Measurements from ENCODE around the gene DCHS1.

Gene DCHS1

DNA sequence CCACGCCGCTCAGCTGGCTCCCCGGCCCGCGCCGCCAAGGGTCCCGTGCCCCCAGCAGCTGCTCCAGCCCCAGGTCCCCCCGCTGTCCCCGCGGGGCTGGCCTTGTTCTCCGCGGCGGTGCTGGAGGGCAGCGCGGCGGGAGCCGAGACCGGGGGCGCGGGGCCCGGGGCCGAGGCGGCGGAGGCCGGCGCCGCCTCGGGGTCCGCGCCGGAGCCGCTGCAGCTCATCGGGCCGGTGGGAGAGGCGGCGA, 43.7 kb downstream of the DCHS1 start:
- DNase-seq: no peak

- no peak for DNase-seq
Measured at GRCh38 chr11:6611092-6611962, 44.3 kb downstream of the DCHS1 start.

GRCh38 chr11:6610591-6610990, 45.0 kb downstream of the DCHS1 start:
- DNase-seq: no peak

DNA sequence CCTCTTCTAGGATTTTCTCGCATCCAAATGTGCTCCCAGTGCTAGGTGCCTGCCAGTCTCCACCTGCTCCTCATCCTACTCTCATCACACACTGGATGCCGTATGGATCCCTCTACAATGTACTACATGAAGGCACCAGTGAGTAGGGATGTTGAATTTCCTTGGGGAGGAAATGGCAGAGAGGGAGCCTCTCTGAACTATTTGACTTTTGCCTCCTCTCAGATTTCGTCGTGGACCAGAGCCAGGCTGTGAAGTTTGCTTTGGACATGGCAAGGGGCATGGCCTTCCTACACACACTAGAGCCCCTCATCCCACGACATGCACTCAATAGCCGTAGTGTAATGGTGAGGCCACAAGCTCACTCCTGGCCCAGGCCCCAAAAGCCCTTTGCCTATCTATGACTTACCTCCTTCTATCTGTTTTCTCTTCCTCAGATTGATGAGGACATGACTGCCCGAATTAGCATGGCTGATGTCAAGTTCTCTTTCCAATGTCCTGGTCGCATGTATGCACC, 46.0 kb downstream of the DCHS1 start:
- DNase-seq: no peak

GRCh38 chr11:6608726-6609501, 46.7 kb downstream of the DCHS1 start:
- DNase-seq: no peak

DNA sequence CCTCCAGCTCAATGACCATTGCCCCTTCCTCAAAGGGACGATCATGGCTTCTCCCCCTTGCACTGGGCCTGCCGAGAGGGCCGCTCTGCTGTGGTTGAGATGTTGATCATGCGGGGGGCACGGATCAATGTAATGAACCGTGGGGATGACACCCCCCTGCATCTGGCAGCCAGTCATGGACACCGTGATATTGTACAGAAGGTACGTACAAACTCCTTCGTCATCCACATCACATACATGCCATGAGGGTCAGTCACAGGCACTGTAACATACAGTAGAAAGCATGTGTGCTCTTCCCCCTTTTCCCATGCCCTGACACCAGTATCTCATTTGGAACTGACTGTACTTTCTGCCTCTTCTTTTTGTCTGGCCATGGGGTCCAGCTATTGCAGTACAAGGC, 47.6 kb downstream of the DCHS1 start:
- DNase-seq: no peak

GRCh38 chr11:6607190-6607795, 48.3 kb downstream of the DCHS1 start:
- DNase-seq: no peak

DNA sequence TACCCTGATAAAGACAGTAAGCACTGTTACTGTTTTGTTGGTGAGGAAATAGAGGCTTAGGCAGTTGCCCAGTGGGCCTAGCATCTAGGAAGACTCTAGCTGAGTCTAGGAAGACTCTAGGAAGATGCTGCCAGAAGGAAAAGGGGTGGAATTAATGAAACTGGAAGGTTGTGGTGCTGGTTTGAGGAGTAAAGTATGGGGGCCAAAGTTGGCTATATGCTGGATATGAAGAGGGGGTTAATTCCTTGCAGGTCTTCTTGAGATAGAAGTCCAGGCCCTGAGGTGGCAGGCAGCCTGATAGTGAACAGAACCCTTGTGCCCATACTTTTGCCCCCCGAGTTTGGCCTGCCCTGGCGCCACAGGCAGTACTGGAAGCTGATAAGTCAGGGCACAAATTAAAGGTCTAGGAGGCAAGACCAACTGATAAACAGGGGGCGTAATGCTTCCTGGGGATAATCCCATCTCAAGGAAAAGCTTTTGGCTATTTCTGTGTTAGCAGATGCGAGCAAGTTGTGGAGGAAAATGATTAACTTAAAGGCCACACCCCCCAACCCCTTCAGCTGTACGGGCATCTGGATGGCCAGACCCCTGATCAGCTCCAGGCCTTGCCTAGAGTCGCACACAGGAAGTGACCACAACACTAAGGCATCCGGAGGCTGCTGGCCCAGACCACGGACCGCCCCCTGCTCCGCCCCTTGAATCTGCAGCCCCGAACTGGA, 49.0 kb downstream of the DCHS1 start:
- DNase-seq: peak; percentile 63

DNA sequence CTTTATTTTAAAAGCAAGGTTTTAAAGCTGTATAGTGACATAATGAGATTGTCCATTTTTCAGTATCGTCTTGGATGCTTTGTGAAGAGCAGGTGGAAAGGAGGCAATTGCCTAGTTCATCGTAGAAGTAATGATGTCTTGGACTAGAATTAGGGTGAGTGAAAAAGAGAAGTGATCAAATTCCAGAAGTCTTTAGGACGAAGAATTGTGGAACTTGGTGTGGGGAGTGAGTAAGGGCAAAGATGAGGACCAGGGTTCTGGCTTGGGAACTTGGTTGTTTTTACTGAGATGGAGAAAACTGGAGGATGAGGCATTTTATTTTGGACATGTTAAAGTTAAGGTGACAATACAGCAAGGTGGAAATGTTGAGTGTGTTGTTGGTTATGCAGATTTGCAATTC, 50.8 kb downstream of the DCHS1 start:
- no peak for DNase-seq

- peak; percentile 53 for DNase-seq
Measured at GRCh38 chr11:6604081-6604626, 51.5 kb downstream of the DCHS1 start.

DNA sequence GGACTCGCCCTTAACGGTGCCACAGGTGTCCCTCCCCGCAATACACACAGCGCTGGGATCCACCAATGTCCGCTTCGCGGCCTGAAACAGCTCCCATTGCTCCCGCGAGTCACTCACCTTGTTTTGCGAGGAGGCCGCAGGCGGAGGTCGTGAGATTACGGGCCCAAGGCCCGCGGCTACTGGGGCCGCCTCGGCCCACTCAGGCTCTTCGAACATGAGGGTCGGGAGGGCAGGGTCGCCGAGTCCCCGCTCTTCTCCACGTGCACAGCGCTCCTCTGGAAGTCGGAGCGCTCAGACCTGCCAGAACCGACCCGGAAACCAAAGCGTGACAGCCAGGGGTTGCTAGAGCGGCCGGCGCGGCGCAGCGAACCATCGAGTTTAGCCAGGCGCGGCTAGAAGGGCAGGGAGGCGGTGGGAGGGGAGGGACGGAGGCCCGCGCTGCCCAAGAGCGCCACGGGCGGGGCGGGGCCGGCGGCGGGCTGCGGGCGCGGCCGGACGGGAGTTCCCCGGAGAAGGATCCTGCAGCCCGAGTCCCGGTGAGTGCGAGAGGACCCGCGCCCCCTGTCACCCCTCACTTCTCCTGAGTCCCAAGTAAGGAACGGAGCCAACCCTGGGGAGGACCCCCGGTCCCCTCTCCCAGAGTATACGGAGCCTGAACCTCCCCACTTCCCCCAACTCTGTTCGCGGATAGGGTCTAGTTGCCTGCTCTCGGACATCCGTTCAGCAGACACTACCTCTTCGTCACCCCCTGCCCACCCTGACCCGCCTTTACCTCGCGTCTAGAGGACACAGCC, 52.1 kb downstream of the DCHS1 start, which contains the start of the genes ILK and RRP8:
ILK (plus strand) TSS at position 488 of the 794 bp plus-strand sequence. CDS start 498 bp downstream, outside the sequence.
RRP8 (minus strand) TSS at position 330 of the 794 bp plus-strand sequence; CDS start at position 216, 114 bp downstream.
- DNase-seq: peak; percentile 86

- DNase-seq: no peak
Measured at GRCh38 chr11:6602096-6602940, 53.3 kb downstream of the DCHS1 start.

- DNase-seq: no peak
Measured at GRCh38 chr11:6601041-6601461, 54.6 kb downstream of the DCHS1 start.

- no peak for DNase-seq
Measured at GRCh38 chr11:6599881-6600390, 55.7 kb downstream of the DCHS1 start.

GRCh38 chr11:6599449-6599848, 56.2 kb downstream of the DCHS1 start:
- DNase-seq: no peak

- DNase-seq: no peak
Measured at GRCh38 chr11:6598555-6598954, 57.1 kb downstream of the DCHS1 start.

- DNase-seq: no peak
Measured at GRCh38 chr11:6596239-6596877, 59.3 kb downstream of the DCHS1 start.

DNA sequence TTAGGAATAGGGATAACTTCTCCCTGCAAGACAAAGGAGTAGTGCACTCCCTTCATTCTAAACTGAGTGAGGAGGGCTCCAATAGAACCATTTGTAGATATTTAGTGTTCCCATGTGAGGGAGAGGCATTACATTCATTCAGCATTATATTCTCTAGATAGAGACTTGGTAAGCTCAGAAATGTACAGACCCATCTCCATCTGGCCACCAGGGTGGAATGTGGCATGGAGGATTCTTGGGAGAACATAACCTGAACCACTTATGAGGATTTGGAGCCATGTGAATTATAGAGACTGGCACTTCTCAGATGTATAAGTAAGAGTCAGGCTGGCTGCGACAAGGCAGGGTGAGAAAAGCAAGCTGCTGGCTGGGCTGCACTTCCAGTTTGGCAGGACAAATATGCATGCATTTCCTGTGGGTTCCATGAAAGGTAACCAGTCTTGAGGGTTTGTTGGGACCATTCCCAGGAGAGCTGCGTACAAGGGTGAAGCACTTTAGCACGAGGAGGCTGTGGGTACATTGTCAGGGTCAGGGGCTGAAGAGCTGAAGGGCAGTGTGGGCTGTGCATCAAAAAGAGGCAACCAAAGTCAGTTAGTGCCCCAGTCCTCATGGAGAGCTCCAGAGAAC, 61.4 kb downstream of the DCHS1 start:
- DNase-seq: no peak

- no peak for DNase-seq
Measured at GRCh38 chr11:6588018-6588417, 67.6 kb downstream of the DCHS1 start.

Data from GDM1 (cell line).